CD4-positive, alpha-beta T cell treated with Interleukin-6 for 4 hours (primary cell): ENCODE data around the gene TLCD1.
"Not testable (repeated sequence)": the region's sequence is repeated elsewhere in the genome, so short reads cannot be mapped to it uniquely, and the experiment has no call there.

ENCODE experiments used
- DNase-seq: peaks from one replicate; pipeline ENCODE4 v3.0.0-alpha.2; 2020; ENCODE audit warnings: mixed read lengths

Gene TLCD1

GRCh38 chr17:28746611-28747050 is 20.6 kb upstream of the TLCD1 start:
- DNase-seq, result no peak

GRCh38 chr17:28745786-28746411 is 19.9 kb upstream of the TLCD1 start:
- no peak for DNase-seq

- peak; percentile 50 for DNase-seq
Measured at GRCh38 chr17:28744972-28745785, 19.1 kb upstream of the TLCD1 start.

- DNase-seq, result peak; percentile 59
Measured at GRCh38 chr17:28744104-28744971, 18.3 kb upstream of the TLCD1 start.

DNA sequence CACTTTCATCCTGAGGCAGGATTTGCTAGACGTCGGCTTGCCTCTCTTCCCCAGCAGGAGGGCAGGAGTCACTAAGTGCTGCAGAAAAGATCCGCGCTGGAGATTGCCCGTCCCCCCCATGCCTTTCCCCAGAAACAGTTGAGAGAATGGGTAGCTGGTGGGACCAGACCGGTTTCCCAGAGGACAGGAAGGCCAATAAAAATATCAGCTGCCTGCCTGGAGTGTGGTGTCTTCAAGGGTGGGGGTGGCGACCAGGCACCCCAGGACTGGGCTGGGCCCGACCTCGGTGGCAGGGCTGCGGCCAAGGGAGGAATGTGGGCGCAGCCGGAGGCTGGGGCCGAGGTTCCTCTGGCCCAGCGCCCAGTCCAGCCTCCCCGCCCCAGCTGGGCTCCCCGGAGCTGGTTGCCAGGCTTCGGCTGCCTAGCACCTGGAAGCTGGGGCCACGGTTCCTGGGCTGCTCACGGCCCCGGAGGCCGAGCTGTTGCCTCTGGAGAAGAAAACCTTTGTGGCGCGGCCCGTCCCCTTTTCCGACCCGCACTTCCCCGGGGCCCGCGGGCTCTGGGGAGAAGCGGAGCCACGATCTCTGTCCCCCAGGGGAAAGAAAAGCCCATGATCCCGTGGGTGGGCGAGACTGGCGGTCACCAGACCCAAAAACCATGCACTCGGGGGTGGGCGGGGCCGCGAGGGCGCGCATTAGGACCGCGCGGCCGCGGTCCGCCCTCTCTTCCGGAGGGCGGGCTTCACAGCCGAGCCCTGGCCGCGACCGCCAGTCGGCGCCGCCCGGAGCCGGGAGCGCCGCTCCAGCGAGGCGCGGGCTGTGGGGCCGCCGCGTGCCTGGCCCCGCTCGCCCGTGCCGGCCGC is 17.4 kb upstream of the TLCD1 start, which contains the start of gene TRAF4:
TSS of gene TRAF4 (plus strand) at position 769 of the 861 bp plus-strand sequence. CDS start 102 bp downstream, outside the sequence.
- peak; percentile 84 for DNase-seq

DNA sequence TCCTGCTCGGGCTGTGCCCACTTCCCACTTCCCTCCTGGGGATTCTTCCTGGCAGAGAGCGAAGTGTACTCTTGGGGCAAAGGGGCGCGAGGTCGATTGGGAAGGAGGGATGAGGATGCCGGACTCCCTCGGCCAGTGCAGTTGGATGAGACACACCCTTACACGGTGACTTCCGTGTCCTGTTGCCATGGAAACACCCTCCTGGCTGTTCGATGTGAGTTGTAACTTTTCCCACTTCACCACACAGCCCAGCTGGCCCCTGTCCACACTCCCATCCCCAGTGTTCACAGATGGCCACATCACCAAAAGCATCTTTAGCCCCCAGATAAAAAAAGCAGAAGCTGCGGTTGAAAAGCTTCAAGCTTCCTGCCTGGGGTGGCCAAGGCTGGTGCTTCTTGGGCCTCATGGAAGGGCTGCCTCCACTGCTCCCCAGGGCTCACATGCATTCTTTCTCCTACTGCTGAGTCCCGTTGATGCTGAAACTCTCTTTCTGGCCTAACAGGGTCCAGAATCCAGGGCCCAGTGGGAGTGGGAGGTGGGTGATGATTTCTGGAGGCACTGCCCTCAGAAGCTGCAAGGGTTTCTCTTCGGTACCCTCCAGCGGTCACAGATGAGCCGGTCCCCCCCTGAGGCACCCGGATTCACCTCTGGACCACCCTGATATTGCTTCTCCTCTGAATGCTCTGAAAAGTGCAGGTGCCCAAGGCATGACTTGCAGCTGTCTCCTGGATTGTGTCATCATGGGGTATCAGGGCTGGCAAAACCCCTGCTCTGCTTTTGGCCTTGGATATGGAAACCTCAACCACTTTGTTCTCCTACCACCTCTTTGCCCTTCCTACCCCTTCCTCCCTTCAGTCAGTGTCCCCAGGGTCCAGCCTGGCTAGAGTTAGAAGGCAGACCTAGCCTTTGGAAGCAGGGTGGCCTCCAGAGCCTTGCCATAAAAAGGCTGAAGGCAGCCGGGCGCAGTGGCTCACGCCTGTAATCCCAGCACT is 15.6 kb upstream of the TLCD1 start:
- DNase-seq, result no peak

DNA sequence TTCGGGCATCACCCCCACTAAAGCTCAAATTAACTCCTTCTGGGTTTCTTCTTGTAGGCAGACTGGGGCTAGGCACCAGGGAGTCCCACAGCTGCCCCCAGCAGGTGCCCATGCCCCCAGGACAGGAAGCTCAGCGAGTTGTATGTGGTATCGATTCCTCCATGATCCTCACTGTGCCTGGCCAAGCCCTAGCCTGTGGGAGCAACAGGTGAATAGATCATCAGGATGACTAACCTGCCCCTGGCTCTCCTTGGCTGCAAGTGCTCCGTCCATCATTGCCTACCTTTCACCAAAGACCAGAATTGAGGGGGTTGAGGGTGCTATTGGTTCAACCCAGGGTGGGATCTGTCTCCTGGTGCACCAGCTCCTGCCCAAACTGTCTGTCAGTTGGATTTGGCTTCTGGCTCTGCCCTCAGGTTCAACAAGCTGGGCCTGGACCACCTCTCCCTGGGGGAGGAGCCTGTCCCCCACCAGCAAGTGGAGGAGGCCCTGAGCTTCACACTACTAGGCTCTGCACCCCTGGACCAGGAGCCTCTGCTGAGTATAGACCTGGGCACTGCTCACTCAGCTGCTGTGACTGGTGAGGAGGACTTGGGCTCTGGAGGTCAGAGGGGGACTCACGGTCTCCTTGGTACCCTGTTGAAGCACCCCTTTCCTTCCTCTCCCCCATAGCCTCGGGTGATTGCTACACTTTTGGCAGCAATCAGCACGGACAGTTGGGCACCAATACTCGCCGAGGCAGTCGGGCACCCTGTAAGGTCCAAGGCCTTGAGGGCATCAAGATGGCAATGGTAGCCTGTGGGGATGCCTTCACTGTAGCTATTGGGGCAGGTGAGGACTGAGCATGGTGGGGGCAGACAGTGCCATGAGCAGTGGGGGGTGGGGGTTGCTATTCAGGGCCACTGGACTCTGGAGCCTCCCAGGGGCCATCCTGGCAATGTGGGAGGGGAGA is 14.6 kb upstream of the TLCD1 start:
- DNase-seq, result no peak

- DNase-seq, result no peak
Measured at GRCh38 chr17:28738680-28739384, 12.8 kb upstream of the TLCD1 start.

DNA sequence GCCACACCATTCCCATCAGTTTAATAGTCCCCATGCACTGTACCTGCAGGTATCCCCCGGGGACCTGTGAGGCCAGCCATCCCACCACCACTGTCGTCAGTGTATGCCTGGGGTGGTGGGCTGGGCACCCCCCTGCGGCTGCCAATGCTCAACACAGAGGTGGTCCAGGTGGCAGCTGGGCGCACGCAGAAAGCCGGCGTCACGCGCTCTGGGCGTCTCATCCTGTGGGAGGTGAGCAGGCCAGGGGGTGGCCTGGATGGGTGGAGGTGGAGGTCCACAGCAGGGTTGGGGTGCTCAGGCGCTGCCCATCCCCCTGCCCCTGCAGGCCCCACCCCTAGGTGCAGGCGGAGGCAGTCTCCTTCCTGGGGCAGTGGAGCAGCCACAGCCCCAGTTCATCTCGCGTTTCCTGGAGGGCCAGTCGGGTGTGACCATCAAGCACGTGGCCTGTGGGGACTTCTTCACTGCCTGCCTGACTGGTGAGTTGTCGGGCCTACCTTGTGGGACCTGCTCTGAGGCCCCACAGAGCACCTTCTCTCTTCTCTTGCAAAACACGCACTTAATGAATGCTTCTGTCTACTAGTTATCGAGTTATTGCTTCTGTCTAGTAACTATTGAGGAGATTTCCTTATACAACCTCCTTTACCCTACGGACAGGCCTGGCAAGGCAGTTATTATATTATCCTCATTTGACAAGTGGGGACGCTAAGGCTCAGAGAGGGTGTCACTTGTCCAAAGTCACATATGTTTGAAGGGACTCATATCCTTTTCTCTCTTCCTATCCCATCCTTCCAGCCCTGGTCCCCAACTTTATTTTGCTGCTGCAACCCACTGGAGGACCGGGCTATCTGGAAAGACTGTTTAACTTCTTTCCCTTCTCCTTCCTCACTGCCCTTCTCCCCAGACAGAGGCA is 12.0 kb upstream of the TLCD1 start:
- no peak for DNase-seq

- no peak for DNase-seq
Measured at GRCh38 chr17:28737316-28737715, 11.3 kb upstream of the TLCD1 start.

- DNase-seq, result not testable (repeated sequence)
Measured at GRCh38 chr17:28735913-28736769, 10.1 kb upstream of the TLCD1 start.

- DNase-seq, result no peak
Measured at GRCh38 chr17:28735242-28735722, 9.2 kb upstream of the TLCD1 start.

GRCh38 chr17:28734712-28735241 is 8.7 kb upstream of the TLCD1 start:
- no peak for DNase-seq

DNA sequence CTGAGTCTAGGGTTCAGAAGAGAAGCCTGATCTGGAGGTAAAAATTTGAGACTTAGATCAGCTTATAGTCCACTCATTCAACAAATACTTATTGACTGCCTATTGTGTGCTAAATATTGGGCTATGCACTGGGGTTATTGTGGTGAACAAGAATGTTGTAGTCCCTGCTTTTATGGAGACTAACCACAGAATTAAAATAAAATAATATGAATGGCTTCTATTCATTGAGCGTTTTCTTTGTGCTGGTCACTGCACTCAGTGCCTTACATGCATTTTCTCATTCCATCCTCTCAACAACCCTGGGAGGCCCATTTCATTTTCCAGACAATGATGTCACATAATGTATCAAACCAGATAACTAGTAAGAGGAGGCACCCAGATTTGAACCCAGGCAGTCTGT is 7.3 kb upstream of the TLCD1 start:
- DNase-seq, result no peak

- no peak for DNase-seq
Measured at GRCh38 chr17:28729950-28730330, 3.9 kb upstream of the TLCD1 start.
